Activated T-helper 9 cell treated with anti-CD3 and anti-CD28 coated beads, Interleukin-2, amount 50 U/mL, for 16 hours (primary cell): ENCODE results near the gene C11orf21.

Experiments
- DNase-seq: peaks from one replicate; pipeline ENCODE4 v3.0.0-alpha.2; 2020; ENCODE audit warnings: low read depth

Gene C11orf21

DNA sequence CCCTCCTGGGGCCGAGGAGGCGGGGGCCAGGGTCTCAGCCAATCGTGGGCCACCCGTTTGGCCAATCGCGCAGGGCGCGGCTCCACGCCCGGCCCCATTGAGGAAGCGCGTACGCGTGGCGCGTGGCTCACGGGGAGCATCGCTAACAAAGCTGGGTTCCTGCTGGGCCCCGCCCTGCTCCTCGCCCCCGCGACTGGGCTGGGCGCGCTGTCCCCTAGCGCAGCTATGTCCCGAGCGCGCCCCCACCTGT is 30.7 kb downstream of the C11orf21 start:
- DNase-seq, result peak; percentile 41

DNA sequence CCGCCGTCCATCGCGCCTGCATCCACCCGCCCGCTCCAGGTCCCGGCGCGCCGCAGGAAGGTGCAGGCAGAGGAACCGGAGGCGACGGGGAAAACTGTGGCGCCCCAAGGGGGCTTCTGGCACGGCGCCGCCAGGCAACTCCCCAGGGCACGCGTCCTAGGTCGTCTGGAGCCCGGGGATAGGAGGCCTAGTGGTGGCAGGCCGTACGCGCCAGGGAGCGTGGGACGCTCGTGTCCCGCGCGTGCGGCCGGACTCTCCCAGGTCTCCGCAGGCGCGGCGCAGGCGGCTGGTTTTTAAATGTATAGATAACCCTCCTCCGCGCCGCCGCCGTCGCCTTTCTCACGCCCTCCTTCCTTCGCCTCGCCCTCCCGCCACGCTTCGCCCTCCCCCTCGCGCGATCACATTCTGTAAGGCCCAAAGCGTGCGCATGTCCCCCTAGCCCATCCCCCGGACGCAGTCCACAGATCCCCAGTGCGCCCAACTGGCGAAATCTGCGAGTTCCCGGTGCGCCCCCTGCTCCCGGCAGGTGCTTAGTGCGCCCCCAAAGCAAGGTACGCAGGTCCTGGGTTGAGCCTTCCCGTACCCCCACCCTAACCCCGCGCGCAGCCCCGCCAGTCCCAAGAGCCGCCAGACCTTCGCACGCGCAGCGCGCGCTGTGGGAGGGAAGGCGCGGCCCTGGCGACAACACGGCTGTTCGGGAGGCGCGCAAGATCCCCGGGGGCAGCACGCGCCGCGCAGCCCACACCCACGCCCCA is 31.2 kb downstream of the C11orf21 start, which contains the start of gene ASCL2:
TSS of gene ASCL2 (minus strand) at position 267 of the 755 bp plus-strand sequence. CDS start at position 11, 256 bp downstream.
- DNase-seq, result no peak

DNA sequence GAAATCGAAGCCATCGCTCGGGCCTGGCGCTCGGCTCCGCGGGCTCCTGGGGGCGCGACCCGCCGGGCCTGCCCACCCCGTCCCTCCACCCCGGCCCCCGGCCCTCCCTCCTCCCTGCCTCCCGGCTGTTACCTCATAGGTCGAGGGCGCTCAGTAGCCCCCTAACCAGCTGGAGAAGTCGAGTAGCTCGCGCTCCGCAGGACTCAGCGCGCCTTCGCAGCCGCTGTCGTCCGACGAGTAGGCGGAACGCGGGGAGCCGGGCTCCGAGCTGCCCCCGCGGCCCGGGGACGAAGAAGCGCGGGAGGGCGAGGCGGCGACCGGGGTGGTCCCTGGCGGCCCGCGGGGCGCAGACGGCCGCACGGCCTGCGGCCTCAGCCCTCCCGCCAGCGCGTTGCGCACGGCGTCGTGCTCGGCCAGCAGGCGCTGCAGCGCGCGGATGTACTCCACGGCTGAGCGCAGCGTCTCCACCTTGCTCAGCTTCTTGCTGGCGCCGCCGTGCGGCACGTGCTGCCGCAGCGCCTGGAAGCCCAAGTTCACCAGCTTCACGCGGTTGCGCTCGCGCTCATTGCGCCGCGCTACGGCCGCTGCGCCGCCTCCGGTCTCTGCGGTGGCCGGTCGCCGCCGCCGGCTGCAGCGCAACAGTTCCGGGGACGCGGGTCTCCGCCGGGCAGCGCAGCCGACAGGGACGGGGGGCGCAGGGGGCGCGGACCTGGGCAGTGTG is 32.0 kb downstream of the C11orf21 start:
- DNase-seq, result no peak

DNA sequence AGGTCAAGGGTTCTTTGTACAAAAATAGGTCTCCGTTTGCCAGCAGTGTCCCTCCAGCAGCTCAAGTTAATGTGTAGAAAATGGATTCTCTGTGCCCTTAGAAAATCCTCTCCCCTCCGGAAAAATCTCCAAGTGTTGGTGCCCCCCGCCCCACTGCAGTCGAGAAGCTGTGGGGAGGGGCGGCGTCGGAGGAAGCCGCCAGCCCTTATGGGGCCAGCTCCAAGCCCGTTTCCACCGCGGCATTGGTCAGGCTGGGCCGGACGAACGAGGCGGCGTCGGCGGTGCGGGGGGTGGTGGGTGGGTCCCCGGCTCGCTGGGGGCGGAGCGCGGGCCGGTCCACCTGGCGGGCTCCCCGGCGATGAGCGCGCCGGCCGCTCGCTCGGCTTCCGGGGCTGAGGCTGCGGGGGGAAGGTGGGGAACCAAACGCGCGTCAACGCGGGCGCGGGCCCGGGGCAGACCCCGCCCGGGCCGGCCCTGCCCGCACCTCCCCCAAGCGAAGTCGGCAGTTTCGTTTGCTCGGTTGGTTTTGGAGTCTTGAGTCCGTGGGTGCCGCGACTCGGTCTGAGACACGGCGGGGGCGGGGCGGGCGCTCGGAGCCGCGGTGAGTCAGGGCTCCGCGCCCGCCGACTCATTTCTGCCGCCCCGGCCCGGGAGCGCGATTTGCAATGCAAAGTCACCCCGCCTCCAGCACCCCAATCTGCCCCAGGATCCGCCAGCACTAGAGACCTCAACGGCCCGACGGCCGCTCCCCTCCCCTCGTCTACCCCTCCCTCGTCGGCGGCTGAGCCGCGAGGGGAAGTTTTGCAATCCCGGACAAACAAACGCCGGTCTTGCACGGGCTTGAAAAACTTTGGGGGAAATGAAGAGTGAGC is 32.8 kb downstream of the C11orf21 start:
- peak; percentile 78 for DNase-seq

DNA sequence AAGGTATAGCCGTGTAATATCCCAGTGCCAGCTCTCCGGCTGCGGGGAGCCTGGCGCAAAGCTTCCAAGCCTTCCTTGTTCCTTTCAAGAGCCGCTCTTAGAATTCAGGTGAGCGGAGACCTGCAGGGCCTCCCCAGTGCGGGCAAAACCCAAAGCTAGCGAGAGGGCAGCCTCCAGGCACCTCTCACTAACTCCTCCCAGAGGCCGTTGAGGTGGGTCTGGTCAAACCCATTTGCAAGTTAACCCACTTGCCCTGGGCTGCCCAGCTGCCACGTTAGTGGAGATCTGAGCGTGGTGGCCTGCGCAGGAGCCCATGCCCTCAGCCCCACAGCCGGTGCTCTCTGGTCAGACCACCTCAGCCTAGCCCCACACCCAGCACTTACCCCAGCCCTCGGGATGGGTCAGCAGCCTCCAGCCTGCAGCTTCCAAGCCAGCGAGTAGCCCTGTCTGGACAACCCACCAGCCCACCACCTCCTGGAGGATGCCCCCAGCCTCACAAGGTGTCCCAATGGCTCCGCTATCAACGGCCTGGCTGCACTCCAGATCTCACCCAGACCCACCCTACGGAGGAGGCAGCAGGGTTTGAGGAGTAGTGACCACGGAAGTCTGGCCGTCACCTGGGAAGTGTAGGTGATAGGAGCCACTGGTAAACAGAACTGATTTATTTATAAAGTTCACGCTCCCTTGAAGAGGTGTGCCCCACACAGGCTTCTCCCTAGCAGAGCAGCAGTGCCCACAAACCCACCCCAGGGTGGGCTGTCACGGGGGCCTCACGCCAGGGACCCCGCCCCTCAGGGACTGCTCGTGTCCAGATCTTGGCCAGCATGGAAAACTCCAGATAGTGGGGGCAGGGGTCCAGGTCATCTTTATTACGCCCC is 33.6 kb downstream of the C11orf21 start:
- DNase-seq, result no peak

DNA sequence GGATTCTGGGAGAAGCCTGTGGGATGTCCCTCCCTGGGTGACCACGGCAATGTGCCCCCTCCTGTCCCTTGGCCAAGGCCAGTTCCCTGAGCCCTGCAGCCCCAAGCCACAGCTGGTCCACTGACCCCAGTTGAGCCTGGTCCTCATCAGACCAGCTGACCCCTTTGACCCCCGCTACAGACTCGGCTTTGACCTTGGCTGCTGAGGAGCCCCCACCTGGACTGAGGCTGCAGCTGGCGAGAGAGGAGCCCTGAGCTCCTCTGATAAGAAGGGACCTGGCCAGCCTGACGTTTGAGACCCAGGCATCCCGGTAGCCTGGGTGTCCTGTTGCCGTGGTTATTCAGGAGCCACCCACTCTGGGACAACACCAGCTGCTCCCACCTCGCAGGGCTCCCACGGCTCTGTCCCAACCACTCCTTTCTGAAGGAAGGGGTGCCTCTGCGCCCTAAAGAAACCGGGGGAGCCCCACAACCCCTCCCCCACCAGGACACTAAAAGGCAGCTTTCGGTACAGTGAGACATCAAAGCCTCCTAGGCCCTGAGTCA is 34.3 kb downstream of the C11orf21 start:
- no peak for DNase-seq

DNA sequence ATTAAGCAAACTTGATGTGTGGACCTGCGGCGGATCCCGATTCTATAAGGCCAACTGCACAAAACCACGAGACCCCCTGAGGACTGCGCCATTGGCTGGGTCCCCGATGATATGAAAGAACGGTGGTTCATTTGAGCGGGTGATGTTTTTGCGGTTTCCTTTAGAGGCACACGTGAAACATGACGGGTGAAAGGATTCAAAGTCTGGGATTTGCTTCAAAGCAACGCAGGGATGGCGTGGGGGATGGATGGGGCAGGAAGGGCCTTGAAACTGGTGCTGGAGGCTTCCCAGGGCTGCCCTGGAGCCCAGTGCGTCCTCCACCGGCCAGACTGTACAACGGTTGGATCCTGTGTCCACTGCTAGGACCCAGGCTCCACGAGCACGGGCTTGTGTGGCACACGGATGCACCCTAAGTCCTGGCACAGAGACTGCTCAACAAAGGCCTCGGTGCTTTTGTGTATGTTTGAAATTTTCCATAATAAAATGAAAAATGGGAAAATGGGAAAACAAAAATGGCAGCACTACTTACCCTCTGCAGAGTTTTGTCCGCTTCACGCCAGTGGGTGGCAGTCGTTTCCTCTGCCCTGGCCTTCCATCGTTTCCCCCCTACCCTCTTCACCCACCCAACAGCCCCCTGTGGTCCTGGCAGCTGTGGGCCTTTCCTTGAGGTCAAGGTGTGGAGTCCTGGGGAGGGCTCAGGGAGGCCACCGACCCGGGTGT is 35.0 kb downstream of the C11orf21 start:
- DNase-seq, result no peak

DNA sequence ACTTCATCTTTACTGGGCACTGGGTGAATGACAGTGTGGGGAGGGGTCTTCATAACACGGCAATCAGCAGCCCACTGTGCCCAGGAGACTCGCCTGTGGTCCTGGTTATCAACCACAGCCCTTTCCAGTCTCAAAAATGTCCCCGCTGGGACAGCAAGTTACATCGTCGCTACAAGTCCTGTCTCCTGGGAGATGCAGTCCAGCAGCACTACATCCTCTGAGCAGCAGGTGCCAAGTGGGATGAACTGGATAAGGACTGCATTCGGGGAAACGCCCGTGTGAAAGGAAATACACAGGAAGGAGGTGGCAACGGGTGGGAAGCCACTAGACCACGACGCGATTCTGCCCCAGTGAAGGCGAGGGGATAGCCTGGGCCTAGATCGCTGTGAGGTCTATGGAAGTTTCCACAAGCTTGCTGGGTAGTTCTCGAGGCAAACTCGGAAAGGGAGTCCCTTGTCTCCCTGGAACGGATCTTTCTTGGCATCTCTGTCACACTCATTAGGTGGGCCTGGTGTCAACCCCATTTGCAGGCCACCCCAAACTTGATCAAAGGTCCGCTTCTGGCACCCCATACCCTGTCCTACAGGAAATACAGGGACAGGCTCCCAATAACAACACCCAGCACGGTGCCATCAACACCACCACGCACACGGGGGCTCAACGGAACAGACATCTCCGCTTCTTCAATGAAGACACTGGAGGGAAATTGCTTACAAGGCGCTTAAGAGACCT is 35.7 kb downstream of the C11orf21 start:
- no peak for DNase-seq

DNA sequence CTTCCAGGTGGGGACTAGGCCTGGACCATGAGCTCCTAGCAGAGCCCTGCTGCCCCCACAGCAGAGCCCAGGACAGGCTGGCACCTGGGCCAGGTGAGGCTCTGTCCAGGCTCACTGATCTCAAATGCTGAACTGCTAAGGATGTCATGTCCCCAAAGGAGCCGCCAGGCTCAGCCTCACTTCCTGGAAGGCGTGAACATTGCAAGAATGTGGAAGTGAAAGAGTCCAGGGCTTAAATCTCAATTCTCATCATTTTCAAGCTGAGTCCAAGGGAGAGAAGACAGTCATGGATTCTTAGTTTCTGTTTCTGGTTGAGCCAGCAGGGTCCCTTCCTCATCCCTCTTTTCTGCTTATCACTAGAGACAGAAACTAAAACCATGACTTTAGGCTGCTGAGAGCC is 36.3 kb downstream of the C11orf21 start:
- DNase-seq, result no peak

DNA sequence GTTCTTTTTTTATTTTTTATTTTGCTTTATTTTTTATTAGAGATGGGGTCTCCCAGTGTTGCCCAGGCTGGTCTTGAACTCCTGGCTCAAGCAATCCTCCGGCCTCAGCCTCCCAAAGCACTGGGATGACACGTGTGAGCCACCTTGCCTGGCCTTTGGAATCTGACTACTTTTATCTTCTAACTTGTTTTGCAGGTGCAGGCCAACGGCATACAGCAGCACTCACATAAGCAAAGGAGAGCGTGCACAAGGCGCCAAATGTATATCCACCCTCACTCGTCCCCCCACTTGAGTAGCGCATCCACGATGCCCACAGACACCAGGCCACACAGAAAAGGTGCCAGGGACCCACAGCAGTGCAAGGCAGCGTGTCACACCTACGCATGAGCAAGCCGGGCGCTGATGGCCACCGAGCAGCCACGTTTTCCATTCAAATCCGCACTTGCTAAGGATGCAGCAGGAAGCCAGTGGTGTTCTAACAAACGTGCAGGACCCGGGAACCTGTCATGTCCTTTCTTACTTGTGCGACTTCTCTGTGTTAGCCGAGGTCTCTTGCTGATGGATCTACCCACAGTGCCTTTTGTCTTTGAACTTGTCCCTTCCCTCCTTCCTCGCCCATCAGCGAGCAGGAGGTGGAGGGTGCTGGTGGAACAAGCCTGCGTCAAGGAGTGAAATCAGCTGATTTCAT is 37.2 kb downstream of the C11orf21 start:
- DNase-seq, result no peak

DNA sequence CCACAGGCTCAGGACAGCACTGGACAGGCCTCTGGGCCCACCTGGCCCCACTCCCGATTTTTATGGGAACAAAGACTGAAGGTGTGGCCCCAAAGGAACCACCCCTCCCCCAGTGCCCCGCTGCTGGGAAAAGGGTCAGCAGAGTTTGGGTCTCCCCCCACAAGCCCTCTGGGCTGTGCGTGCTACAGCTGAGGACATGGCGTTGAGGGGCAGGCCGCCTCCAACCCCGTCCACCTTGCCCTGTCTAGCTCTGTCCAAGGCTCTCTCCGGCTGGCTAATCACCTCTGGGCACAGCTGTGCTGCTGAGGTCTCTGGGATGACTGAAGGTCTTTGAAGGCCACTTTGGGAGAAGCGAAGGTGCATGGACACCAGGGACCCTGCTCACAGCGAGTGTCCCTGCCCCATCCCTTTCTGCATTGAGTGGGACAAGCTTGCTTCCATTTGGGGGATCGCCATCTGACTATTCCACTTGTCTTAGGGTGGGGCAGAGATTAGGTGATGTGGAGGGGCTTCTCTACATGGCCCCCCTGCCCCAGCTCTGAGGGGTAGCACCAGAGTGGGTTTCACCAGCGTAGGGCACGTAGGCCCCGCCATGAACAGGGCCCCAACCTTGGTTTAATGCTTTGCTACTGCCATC is 37.9 kb downstream of the C11orf21 start:
- no peak for DNase-seq

DNA sequence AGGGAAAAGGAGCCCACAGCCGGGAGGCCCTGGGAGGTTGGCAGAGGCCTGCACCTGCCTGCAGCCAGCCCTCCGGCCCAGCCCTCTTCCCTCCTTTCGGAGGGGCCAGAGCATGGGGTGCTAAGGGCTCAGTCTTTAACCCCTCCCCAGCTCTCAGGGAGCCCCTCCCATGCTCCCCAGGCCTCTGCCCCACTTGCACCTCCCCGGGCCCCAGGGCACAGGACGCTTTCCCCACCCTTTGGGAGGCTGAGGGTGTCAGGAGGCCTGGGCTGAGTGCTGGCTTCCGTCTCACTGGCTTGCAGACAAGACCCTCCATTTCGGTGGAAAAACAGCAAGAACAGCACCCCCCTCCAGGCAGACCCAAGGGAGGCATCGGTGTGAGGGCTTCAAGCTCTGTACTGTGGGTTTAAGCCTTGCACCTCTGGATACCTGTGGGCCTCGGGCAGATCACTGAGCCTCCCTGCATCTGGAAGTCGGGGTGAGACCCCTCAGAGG is 38.6 kb downstream of the C11orf21 start:
- DNase-seq, result no peak

DNA sequence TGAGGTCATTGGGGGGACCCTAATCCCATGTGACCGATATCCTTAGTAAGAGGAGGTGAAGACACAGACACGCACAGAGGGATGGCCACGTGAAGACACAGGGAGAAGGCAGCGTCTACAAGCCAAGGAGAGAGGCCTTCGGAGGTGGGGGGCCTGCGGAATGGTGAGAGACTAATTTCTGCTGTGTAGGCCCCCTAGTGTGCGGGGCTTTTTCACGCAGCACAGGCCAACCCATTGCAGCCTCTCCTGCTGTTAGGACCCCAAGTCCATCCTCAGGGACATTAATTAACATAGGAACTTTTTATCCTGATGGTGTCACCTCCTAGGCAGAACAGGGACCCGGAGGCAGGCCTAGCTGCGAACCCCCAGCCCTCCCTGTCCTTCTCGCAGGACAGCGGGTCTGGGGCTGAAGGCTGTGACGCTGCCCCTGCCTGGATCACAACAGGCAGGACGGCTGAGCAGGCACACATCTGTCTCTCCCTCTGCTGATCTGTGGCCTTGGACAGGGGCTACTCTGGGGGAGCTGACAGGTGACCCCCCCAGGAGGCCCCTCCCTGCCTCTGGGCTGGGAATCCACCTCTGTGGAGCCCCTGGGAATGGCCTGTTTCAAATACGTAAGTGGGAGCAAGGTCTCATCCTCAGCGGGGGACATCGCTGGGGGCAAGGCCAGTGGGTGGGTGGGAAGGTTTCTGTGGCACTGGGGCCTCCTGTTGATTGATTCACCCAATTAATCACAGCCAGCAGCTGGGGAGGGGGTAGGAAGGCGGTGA is 39.2 kb downstream of the C11orf21 start:
- DNase-seq, result no peak

DNA sequence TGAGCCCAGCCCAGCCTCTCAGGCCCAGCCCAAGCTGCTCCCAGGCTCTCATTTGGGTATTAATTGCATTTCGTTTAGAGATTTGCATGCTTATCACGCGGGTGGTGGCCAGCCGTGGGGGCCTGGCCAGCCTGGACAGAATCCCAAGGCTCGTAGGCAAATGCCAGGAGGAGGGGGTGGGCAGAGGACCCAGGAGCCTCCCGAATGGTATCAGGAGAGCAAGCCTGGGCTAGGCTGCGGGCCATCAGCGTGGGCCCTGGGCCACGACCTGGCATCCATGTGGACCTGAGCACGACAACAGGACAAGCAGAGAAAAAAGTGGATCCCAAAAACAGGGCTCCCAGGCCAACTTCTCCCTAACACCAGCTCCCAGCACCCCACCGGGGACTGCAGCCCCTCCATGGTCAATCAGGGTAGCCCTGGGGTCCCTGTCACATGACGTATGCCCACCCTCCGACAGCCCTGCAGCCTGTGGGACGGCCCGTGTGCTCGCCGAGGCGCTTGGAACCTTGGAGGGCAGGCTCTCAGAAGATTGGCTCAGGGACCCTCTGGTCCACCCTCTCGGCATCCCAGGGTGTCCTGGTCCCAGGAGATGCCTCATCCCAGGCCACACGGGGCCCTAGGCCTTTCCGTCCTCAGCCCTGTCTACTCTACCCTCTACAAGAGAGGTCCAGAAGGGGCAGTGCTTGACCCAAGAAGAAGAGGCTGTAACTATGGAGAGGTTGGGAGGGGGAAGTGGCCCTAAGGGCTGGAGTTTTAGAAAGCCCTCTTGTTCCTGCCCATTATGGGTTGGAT is 40.1 kb downstream of the C11orf21 start:
- no peak for DNase-seq

DNA sequence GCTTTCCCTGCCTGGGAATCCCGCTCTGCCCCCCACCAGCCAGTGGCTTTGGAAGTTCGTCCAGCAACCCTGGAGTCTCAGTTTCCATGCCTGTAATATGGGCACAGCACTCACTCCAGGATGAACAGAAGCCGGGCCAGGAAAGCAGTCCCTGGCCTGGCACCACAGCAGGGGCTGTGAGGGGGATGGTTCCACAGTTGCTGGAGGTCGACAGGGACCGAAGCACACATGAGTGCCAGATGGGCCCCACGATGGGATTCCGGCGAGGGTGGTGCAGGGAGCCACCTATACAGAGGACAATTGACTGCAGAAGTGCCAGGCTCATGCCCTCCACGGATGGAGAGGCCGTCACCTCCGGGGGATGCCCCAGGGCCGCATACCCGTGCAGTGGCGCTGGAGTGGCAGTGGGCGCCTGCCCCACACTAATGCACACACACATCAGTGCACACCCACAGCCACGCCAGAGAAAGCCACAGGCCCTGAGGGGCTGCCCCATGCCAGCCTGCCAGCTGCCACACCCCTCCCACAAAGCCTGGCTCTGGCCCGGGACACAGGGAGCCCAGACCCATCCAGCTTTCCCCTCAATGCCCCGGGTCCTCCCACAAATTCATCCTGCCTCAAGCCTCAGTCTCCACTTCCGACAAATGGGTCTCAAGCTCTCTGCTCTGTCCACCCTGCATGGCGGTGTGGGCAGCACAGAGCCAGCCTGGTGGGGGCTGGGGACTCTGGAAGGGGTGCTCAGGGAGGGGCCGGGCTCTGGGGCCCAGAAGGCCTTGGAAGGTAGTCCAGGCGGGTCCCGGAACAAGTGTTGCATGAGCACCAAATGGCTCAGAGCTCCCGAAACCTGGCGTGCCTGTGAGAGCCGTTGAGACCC is 41.0 kb downstream of the C11orf21 start:
- no peak for DNase-seq

DNA sequence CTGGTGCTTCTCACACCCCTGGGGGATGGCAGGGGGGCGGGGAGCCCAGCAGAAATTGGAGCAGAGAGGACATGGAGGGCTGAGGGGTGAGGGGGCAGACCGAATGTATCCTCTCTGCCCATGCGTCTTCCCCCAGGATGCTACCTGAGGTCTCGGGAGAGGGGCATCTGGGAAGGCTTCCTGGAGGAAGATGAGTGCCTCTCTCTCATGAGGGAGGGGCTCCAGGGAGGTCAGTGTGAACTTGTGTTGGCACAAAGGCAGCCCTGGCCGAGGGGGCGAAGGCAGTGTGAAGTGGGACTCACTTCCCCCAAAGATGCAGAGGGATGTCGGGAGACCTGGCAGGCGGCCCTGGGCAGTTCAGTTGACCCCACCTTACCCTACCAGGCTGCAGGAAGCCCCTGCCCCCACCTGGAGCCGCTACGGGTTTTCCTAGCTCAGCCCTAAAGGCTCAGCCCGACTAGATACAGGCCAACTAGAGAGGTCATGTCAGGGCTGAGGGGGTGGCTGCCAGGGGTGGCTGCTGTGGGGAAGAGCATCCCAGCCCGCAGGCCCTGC is 41.7 kb downstream of the C11orf21 start:
- no peak for DNase-seq
